Brain microvascular endothelial cell (primary cell): Measurements from ENCODE around the gene BCAR1.

Experiments
- DNase-seq: peaks from one replicate; pipeline ENCODE4 v3.0.0-alpha.2; 2020
- H3K27ac ChIP-seq: fragments of 250-450 bp; sonication (Bioruptor Pico); 2 replicates; pipeline ENCODE4 v1.5.1; 2020; ENCODE audit warnings: mild to moderate bottlenecking, moderate library complexity
- H3K27me3 ChIP-seq: fragments of 250-450 bp; sonication (Bioruptor Pico); replicated peaks from 2 replicates; pipeline ENCODE4 v1.5.1; 2020; ENCODE audit warnings: mild to moderate bottlenecking
- H3K36me3 ChIP-seq: fragments of 250-450 bp; sonication (Bioruptor Pico); replicated peaks from 2 replicates; pipeline ENCODE4 v1.5.1; 2020; ENCODE audit warnings: mild to moderate bottlenecking
- H3K4me3 ChIP-seq: 2 replicates; pipeline ENCODE4 v1.5.1; 2011; ENCODE audit warnings: low read depth, mild to moderate bottlenecking, control low read depth, low read length, moderate library complexity
- in situ Hi-C: cut with HindIII; loops from 2 replicates; pipeline ENCODE4 v1.10.0; 2017; ENCODE audit warnings: low sequenced_read_pairs, low pct_ligation_motif_present
- TF ChIP-seq, protein P1 (sequence below): IDR thresholded peaks from 2 replicates; pipeline ENCODE4 v1.5.1; 2011; ENCODE audit warnings: low read depth, mild to moderate bottlenecking, moderate library complexity, low read length, control low read depth, inconsistent platforms; ENCODE audit errors: missing control alignments

Gene BCAR1

DNA sequence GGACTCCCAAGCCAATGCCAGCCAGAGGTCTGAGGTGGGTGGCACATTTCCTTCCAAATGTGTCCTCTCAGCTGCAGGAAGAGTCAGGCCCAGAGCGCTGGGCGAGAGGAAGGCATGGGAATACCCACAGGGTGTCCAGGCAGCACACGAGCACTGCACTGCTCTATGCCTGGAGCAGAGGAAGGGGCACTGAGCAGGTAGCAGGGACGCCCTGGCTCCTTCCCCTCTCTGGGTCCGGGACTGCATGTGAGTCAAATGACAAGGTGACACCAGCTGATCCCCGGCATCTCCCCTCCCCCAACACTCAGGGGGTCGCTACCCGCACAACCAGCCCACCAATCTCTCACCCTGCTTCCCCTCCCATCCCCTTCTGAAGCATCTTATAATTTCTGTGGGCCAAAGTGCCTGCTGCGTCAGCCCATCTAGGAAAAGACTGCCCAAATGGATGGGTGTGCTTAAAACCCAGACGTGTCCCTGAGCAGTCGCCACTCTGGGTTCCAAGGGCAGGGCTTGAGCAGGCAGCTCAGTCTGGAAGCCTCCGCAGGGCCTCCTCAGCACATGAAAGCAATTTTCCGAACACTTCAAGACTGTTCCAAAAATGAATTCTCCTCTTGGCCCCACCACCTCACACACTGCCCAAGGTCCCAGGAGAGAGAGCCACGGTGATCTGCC, 12.0 kb upstream of the BCAR1 start:
- TF ChIP-seq, protein P1, sequence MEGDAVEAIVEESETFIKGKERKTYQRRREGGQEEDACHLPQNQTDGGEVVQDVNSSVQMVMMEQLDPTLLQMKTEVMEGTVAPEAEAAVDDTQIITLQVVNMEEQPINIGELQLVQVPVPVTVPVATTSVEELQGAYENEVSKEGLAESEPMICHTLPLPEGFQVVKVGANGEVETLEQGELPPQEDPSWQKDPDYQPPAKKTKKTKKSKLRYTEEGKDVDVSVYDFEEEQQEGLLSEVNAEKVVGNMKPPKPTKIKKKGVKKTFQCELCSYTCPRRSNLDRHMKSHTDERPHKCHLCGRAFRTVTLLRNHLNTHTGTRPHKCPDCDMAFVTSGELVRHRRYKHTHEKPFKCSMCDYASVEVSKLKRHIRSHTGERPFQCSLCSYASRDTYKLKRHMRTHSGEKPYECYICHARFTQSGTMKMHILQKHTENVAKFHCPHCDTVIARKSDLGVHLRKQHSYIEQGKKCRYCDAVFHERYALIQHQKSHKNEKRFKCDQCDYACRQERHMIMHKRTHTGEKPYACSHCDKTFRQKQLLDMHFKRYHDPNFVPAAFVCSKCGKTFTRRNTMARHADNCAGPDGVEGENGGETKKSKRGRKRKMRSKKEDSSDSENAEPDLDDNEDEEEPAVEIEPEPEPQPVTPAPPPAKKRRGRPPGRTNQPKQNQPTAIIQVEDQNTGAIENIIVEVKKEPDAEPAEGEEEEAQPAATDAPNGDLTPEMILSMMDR: no peak
- no peaks in the 10 kb centered on the region for H3K27me3 ChIP-seq
- peak overlapping the region; percentile 94 for H3K4me3 ChIP-seq
- peaks cover 15% of the 10 kb centered on the region for H3K36me3 ChIP-seq
- in situ Hi-C loops: no loop called here
- no peak overlapping the region for H3K27ac ChIP-seq
- no peak for DNase-seq

DNA sequence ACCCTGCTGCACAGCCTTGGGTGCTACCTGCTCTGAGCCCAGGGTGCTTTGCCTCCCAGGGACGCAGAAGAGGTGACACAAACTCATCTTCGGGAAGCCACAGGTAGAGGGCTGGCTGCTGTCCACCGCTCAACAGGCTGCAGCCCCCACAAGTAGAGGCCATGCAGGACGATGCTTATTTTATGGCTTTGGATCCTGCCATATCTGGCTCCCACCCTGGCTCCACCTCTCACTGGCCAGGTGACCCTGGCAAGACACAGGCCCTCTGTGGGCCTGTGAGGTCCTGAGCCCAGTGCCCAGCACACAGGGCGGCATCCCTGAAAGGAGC, 11.3 kb upstream of the BCAR1 start:
- Histone ChIP-seq H3K27ac (no peak overlapping the region), H3K27me3 (no peaks in the 10 kb centered on the region), H3K4me3 (no peak overlapping the region), H3K36me3 (peaks cover 15% of the 10 kb centered on the region)
- no peak for DNase-seq
- in situ Hi-C loops: no loop called here
- TF ChIP-seq, protein P1: no peak

DNA sequence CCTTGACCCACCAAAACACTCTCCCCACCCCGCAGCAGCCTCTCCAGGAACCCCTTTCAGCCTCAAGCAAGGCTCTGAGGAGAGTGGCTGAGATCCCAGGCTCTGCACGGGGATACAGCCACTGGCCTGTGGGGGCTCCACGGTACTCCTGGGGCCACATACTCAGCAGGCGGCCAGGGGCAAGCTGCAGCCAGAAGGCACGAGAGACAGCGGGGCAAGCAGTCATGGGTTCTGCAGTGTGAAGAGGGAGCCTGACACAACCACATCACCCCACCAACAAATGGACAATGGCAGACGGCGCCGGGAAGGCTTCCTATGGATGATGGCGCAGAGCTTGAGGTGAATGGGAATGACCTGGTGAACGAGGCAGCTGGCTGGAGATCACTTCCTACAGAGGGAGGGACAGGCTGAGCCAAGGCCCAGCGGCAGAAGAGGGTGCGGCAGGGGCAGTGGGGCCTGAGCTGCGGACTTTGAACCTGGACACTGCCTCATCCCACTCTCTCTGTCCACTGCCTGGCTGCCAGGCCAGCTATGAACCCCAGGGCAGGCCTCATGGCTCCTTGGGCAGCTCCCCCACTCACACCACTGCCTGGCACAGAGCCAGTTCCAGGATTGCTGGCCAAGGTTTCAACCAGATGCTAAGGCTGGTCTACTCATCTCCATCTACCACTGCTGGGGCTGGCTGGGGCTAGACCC, 10.8 kb upstream of the BCAR1 start:
- H3K4me3 ChIP-seq: no peak overlapping the region
- DNase-seq: no peak
- peaks cover 15% of the 10 kb centered on the region for H3K36me3 ChIP-seq
- TF ChIP-seq, protein P1: no peak
- H3K27ac ChIP-seq: no peak overlapping the region
- in situ Hi-C loops: no loop called here
- no peaks in the 10 kb centered on the region for H3K27me3 ChIP-seq

DNA sequence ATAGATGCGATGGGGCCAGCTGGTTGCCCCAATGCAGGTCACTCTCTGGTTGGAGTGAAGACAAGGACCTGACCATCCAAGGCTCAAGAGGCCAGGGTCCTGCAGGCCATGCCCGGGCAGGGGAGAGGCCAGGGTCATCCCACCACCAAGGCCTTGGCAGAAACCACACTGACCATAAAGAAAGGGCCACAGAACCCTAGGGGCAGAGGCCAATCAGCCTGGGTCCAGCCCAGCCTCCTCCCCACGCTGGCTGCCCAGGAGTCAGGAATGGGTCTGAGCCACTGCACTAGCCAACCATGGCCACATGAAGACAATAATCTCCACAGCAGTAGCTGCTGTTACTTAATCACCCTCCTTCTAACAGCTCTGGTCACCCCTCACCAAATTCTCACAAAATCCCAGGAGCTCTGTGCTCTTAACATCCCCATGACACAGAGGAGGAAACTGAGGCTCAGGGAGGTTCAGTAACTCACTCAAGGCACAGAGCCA, 10.2 kb upstream of the BCAR1 start:
- Histone ChIP-seq H3K36me3 (peaks cover 15% of the 10 kb centered on the region), H3K27me3 (no peaks in the 10 kb centered on the region), H3K4me3 (no peak overlapping the region), H3K27ac (no peak overlapping the region)
- in situ Hi-C loops: no loop called here
- no peak for DNase-seq
- TF ChIP-seq, protein P1: no peak

DNA sequence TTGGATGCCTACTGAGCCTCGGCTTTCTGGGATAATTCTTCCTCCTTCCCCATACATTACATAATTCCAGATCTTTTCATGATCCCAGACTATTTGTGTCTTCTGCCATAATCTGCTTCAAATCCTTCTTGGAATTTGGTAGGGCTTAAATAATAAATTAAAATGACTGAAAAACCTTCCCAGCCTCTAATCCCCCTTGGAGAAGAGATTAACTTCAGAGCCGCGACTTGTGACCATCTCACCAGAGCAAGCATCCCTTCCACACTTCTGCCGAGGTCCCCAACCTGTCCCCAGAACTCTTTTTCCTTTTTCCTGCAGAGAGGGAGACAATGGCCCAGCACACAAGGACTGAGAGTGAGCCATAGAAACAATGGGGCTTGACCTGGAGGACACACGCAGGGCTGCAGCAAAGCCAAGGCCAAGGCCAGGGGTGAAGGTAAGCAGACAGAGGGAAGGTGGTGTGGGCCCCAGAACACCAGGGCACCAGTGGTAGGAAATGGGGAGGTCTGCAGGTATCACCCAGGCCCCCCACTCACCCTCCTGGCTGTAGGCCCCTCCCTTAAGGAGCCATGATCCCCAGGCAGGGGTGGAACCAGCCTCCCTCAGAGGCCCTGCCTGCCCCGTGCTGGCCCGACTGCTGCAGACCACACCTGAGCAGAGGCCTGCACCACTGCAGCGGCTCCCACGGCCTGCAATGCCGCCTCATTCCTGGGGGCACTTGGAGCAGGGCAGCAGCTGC, 9.6 kb upstream of the BCAR1 start:
- no peak overlapping the region for H3K4me3 ChIP-seq
- in situ Hi-C loops: no loop called here
- H3K27ac ChIP-seq: no peak overlapping the region
- H3K36me3 ChIP-seq: peaks cover 15% of the 10 kb centered on the region
- no peaks in the 10 kb centered on the region for H3K27me3 ChIP-seq
- DNase-seq: no peak
- TF ChIP-seq, protein P1: no peak
